ENCODE measurements around the gene WDR27.

The WDR27 gene

DNA sequence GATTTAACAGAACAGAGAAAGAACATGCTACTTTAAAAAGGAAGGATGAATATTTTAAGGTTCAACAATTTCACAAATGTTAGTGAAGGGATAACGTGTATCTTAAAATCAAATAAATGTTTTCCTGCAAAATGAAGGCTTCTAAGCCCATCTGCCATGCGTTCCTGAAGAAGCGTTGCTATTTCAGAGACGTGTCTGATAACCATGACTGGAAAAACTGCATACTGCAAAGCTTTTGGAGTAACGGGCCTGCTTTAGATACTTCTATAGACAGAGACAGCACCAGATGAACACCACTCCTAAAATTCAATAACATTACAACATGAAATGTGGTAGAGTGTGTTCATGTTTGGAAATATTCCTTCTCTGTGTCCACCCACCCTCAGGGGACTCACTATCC is 126.0 kb downstream of the WDR27 start:
- TF ChIP-seq REST (IDR thresholded peaks at IDR 0.05; ENCODE audit: insufficient read depth in 1 of 2, low read depth in 2 of 2, low read length in 2 of 2) (no peak), FOXP2 (optimal IDR thresholded peaks at IDR 0.05; ENCODE audit: borderline replicate concordance, extremely low read depth, extremely low read length, insufficient read depth) (no peak), POLR2AphosphoS5 (IDR thresholded peaks at IDR 0.05; ENCODE audit: low read depth, low read length) (no peak), SIN3A (IDR thresholded peaks at IDR 0.05; ENCODE audit: borderline replicate concordance, insufficient read depth, low read length) (no peak)

GRCh38 chr6:169575365-169575764 is 126.5 kb downstream of the WDR27 start:
- TF ChIP-seq REST (IDR thresholded peaks at IDR 0.05; ENCODE audit: insufficient read depth in 1 of 2, low read depth in 2 of 2, low read length in 2 of 2) (no peak), SIN3A (IDR thresholded peaks at IDR 0.05; ENCODE audit: borderline replicate concordance, insufficient read depth, low read length) (no peak)

DNA sequence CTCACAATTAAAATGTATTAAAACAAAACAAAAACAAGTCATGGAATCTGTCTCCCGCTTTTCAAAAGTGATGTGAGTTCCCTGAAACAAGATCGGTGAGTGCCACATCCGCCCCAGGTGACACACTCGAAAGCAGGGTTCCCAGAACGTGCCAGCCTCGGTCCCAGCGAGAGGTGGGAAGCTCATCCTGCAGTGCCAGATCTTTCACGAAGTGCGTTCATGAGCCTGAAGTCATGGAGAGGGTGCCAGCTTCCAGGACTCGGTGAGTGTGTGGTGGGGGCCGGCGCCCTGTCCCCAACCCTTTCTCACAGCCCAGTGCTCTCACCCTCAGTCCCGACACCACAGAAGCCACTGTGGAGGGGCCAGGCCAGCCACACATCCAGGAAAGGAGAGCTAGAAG is 127.4 kb downstream of the WDR27 start:
- TF ChIP-seq POLR2AphosphoS5 (IDR thresholded peaks at IDR 0.05; ENCODE audit: low read depth, low read length) (no peak), SIN3A (IDR thresholded peaks at IDR 0.05; ENCODE audit: borderline replicate concordance, insufficient read depth, low read length) (no peak), FOXP2 (optimal IDR thresholded peaks at IDR 0.05; ENCODE audit: borderline replicate concordance, extremely low read depth, extremely low read length, insufficient read depth) (no peak)

GRCh38 chr6:169573883-169574282 is 127.9 kb downstream of the WDR27 start:
- no peak for TF ChIP-seq FOXP2 (optimal IDR thresholded peaks at IDR 0.05; ENCODE audit: borderline replicate concordance, extremely low read depth, extremely low read length, insufficient read depth)
- no peak for TF ChIP-seq TAF1 (IDR thresholded peaks at IDR 0.05; ENCODE audit: borderline replicate concordance, insufficient read depth, low read length)
- no peak for TF ChIP-seq POLR2AphosphoS5 (IDR thresholded peaks at IDR 0.05; ENCODE audit: low read depth, low read length)
- no peak for TF ChIP-seq REST (IDR thresholded peaks at IDR 0.05; ENCODE audit: insufficient read depth in 1 of 2, low read depth in 2 of 2, low read length in 2 of 2)
- TF ChIP-seq SIN3A (IDR thresholded peaks at IDR 0.05; ENCODE audit: borderline replicate concordance, insufficient read depth, low read length) = no peak

DNA sequence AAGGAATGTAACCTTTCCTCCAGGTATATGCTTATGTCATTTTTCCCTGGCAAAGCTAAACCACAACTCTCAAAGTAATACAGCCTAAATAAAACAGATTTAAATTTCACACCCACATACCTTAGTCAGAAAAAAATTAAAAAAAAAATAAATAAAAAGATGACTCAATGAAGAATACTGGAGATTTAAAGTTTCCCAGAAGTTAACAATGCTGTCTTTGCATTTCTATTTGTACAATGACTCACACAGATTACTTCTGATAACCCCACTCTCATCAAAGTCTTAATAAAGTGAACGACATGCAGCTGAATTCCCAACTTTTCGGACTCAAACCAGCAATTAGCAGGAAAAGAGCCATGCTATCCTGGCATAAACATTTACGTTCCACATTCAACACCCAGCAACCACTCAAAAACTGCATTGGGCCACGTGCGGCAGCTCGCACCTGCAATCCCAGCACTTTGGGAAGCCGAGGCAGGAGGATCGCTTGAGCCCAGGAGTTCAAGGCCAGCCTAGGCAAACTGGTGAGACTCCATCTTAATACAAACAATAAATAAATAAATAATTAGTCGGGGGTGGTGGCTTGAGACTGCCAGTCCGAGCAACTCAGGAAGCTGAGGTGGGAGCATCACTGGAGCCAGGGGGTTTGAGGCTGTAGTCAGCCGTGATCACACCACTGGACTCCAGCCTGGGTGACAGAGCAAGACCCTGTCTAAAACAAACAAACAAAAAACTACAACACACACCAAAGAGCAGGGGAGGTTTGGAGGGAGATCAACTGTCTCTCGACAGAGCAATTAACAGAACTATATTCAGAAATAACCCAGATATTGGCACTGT is 130.5 kb downstream of the WDR27 start:
- TF ChIP-seq SIN3A (IDR thresholded peaks at IDR 0.05; ENCODE audit: borderline replicate concordance, insufficient read depth, low read length) = no peak
- TF ChIP-seq TAF1 (IDR thresholded peaks at IDR 0.05; ENCODE audit: borderline replicate concordance, insufficient read depth, low read length) = no peak
- TF ChIP-seq FOXP2 (optimal IDR thresholded peaks at IDR 0.05; ENCODE audit: borderline replicate concordance, extremely low read depth, extremely low read length, insufficient read depth) = no peak
- no peak for TF ChIP-seq REST (IDR thresholded peaks at IDR 0.05; ENCODE audit: insufficient read depth in 1 of 2, low read depth in 2 of 2, low read length in 2 of 2)
- TF ChIP-seq POLR2AphosphoS5 (IDR thresholded peaks at IDR 0.05; ENCODE audit: low read depth, low read length) = no peak
